GM12878 (cell line): ENCODE results near the gene AIDA. TPM values are rescaled to one million over a fixed set of nuclear protein-coding genes. Genes with fewer than 3 reads are reported as not detected.

Experiments
- ATAC-seq: fragments of 200-7000 bp; cut with Tn5 transposase; 3 replicates; pipeline ENCODE4 v1.9.1; 2020; ENCODE audit warnings: mild to moderate bottlenecking, moderate library complexity
- BruUV-seq: library from RNA; stranded (reverse); fragments of 400-500 nt; replicated peaks from 2 replicates; lab custom pipeline; 2021; lab: Mats Ljungman, UMichigan
- CTCF ChIA-PET: fragments of 300-600 bp; sonication (Branson Sonifier 250); formaldehyde crosslinking; extraction: SDS; loops from one replicate; lab custom pipeline; 2021; ENCODE audit warnings: inconsistent platforms; lab: Yijun Ruan, JAX
- POLR2A ChIA-PET: fragments of 350-600 bp; formaldehyde crosslinking; extraction: SDS; loops from one replicate; lab custom pipeline; 2021; ENCODE audit warnings: inconsistent platforms; lab: Charles Lee
- RAD21 ChIA-PET: fragments of 300-600 bp; sonication (Branson Sonifier 250); formaldehyde crosslinking; loops from one replicate; lab custom pipeline; 2023; ENCODE audit warnings: antibody characterized with exemption; ENCODE audit not compliant: unreplicated experiment; lab: Charles Lee
- SMC1A ChIA-PET: fragments of 300-600 bp; sonication (Branson Sonifier 250); formaldehyde crosslinking; loops from one replicate; lab custom pipeline; 2023; ENCODE audit not compliant: unreplicated experiment, uncharacterized antibody; lab: Charles Lee
- DNase-seq: peaks from one replicate; pipeline ENCODE4 v3.0.0-alpha.2; 2011; ENCODE audit warnings: low read depth, low spot score
- FAIRE-seq: peaks from 3 replicates; lab custom pipeline; 2011; peaks lifted over from hg19 to GRCh38; lab: Jason Lieb, UNC
- H2AFZ ChIP-seq: 2 replicates; pipeline ENCODE4 v1.6.0; 2011; ENCODE audit warnings: low read depth, low read length, control low read depth; ENCODE audit not compliant: control insufficient read depth
- H3K27ac ChIP-seq: 2 replicates; pipeline ENCODE4 v1.5.1; 2011; ENCODE audit warnings: control low read depth; ENCODE audit not compliant: control insufficient read depth, insufficient read depth
- H3K27me3 ChIP-seq, 2 experiments: replicated peaks in 1 of 2; 2 replicates each; pipeline versions ENCODE4 v1.6.0 to v1.6.1; 2011; ENCODE audit warnings: low read length in 1 of 2; ENCODE audit not compliant: control insufficient read depth in 2 of 2, insufficient read depth in 2 of 2
- H3K36me3 ChIP-seq, 2 experiments: 2 replicates each; pipeline ENCODE4 v1.5.1; 2011; ENCODE audit warnings: low read length in 1 of 2; ENCODE audit not compliant: control insufficient read depth in 2 of 2, insufficient read depth in 2 of 2
- H3K4me1 ChIP-seq: 2 replicates; pipeline ENCODE4 v1.6.1; 2011; ENCODE audit warnings: mild to moderate bottlenecking, low read length, moderate library complexity, mixed read lengths; ENCODE audit not compliant: control insufficient read depth, insufficient read depth
- H3K4me2 ChIP-seq: 2 replicates; pipeline ENCODE4 v1.6.0; 2011; ENCODE audit warnings: control low read depth; ENCODE audit not compliant: control insufficient read depth, insufficient read depth
- H3K4me3 ChIP-seq: fragments of 200-600 bp; sonication (generic); 2 replicates; pipeline ENCODE4 v1.5.1; 2016
- H3K79me2 ChIP-seq: 2 replicates; pipeline ENCODE4 v1.6.0; 2011; ENCODE audit warnings: low read length; ENCODE audit not compliant: control insufficient read depth, insufficient read depth
- H3K9ac ChIP-seq: 2 replicates; pipeline ENCODE4 v1.8.0; 2011; ENCODE audit warnings: low read length, control low read depth, mixed read lengths; ENCODE audit not compliant: control insufficient read depth, insufficient read depth
- H3K9me3 ChIP-seq: replicated peaks from 3 replicates; pipeline ENCODE4 v1.5.1; 2011; ENCODE audit warnings: mild to moderate bottlenecking, low read length; ENCODE audit not compliant: control insufficient read depth, insufficient read depth
- H4K20me1 ChIP-seq: 2 replicates; pipeline ENCODE4 v1.6.0; 2011; ENCODE audit not compliant: control insufficient read depth, insufficient read depth
- EGR1 ChIP-seq, 2 experiments: IDR thresholded peaks; 1 replicate in 1 of 2; 2 replicates in 1 of 2; pipeline ENCODE4 v1.6.1; 2011 to 2012; ENCODE audit warnings: low read depth in 2 of 2, low read length in 2 of 2, borderline replicate concordance in 1 of 2, mild to moderate bottlenecking in 1 of 2, moderate library complexity in 1 of 2
- WGBS: methylation state at CpG from one replicate; pipeline ENCODE4 v1.1.6; 2016; ENCODE audit warnings: low lambda C conversion rate; ENCODE audit not compliant: insufficient replicate concordance, insufficient coverage; ENCODE audit errors: missing lambda C conversion rate; 5-methylcytosine and 5-hydroxymethylcytosine counted together
- in situ Hi-C: fragments of 300-500 bp; cut with MboI; formaldehyde crosslinking; loops from 9 replicates; pipeline ENCODE4 v1.14.3; 2018; ENCODE audit warnings: mixed read lengths
- intact Hi-C: fragments of 100-400 bp; cut with micrococcal nuclease; formaldehyde crosslinking; loops from one replicate; pipeline ENCODE4 v1.14.2; 2022; ENCODE audit not compliant: unreplicated experiment
- polyA plus RNA-seq, 11 experiments: library from polyadenylated mRNA; depleted of rRNA in 4 of 11; unstranded in 6 of 11; stranded (reverse) in 5 of 11; fragments of >200 nt; fragmentation: Nextera tagmentation in 4 of 11; fragmentation: Illumina TruSeq in 1 of 11; extraction: Ambion mirVana in 4 of 11; extraction: Trizol in 1 of 11; gene quantifications; 1 replicate in 1 of 11; 2 replicates in 10 of 11; pipeline versions ENCODE4 v1.2.1 to v1.2.3, GENCODE V29; 2011 to 2016; ENCODE audit warnings: inconsistent platforms in 2 of 11, missing spikeins in 2 of 11, low read depth in 1 of 11
- total RNA-seq, 4 experiments: library from RNA; depleted of rRNA in 3 of 4; stranded (reverse); fragments of >200 nt in 3 of 4; fragmentation: Illumina TruSeq in 1 of 4; extraction: Trizol in 1 of 4; gene quantifications; 2 replicates each; pipeline versions ENCODE4 v1.2.1 to v1.2.3, GENCODE V29; 2013 to 2021
- TF ChIP-seq, protein P1 (sequence below): fragments of 450-650 bp; IDR thresholded peaks from 2 replicates; pipeline ENCODE4 v1.6.1; 2016; ENCODE audit warnings: mild to moderate bottlenecking, moderate library complexity, borderline replicate concordance

Gene AIDA
- total and polyA plus RNA-seq, 10 of the 15 experiments (the other 5 are each of a cell fraction or from before 2014, with no cell fraction given): 8.9 to 43.1 (median 19.2) TPM

- no peak for FAIRE-seq
- Histone ChIP-seq H3K9ac (no peak overlapping the region), H2AFZ (no peak overlapping the region), H3K36me3 (peaks cover 0 to 4% of the 10 kb centered on the region in 2 experiments; a peak in 2 of 4 replicates), H3K4me1 (no peaks in the 10 kb centered on the region), H4K20me1 (no peaks in the 10 kb centered on the region), H3K4me2 (no peak overlapping the region), H3K79me2 (peaks cover 15% of the 10 kb centered on the region), H3K27me3 (no peaks in the 10 kb centered on the region), H3K9me3 (no peaks in the 10 kb centered on the region), H3K27ac (no peak overlapping the region), H3K4me3 (no peak overlapping the region)
- intact Hi-C loops: loop anchor here (10.0 kb wide), 1 partner anchor 132 kb away; the partner anchor contains the start of gene TAF1A
- DNase-seq: no peak
- RAD21 ChIA-PET: no interaction called here
- SMC1A ChIA-PET: interaction anchor here (1.1 kb wide), 1 partner anchor 81 kb away, joined by 4 read pairs; no protein-coding TSS in a partner anchor
- in situ Hi-C loops: loop anchor here (10.0 kb wide), 1 partner anchor 252 kb away; no protein-coding TSS in a partner anchor
- 98% methylated on average over 2 of the region's 2 CpGs for WGBS
- BruUV-seq: no TSS peak
- no peak for TF ChIP-seq EGR1 (IDR thresholded peaks at IDR 0.05; ENCODE audit: borderline replicate concordance in 1 of 2, low read depth in 2 of 2, low read length in 2 of 2)
- TF ChIP-seq, protein P1, sequence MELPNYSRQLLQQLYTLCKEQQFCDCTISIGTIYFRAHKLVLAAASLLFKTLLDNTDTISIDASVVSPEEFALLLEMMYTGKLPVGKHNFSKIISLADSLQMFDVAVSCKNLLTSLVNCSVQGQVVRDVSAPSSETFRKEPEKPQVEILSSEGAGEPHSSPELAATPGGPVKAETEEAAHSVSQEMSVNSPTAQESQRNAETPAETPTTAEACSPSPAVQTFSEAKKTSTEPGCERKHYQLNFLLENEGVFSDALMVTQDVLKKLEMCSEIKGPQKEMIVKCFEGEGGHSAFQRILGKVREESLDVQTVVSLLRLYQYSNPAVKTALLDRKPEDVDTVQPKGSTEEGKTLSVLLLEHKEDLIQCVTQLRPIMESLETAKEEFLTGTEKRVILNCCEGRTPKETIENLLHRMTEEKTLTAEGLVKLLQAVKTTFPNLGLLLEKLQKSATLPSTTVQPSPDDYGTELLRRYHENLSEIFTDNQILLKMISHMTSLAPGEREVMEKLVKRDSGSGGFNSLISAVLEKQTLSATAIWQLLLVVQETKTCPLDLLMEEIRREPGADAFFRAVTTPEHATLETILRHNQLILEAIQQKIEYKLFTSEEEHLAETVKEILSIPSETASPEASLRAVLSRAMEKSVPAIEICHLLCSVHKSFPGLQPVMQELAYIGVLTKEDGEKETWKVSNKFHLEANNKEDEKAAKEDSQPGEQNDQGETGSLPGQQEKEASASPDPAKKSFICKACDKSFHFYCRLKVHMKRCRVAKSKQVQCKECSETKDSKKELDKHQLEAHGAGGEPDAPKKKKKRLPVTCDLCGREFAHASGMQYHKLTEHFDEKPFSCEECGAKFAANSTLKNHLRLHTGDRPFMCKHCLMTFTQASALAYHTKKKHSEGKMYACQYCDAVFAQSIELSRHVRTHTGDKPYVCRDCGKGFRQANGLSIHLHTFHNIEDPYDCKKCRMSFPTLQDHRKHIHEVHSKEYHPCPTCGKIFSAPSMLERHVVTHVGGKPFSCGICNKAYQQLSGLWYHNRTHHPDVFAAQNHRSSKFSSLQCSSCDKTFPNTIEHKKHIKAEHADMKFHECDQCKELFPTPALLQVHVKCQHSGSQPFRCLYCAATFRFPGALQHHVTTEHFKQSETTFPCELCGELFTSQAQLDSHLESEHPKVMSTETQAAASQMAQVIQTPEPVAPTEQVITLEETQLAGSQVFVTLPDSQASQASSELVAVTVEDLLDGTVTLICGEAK: peak; percentile 84
- ATAC-seq: no peak
- CTCF ChIA-PET: interaction anchor here (1.9 kb wide), 1 partner anchor 62 kb away, joined by 5 read pairs; no protein-coding TSS in a partner anchor
- POLR2A ChIA-PET: no interaction called here
These were observed 4.1 kb upstream of the AIDA start for GRCh38 chr1:222716393-222716792.
